RPMI7951 (cell line): Measurements from ENCODE around the gene EEF1G. TPM values are rescaled to one million over a fixed set of nuclear protein-coding genes. Genes with fewer than 3 reads are reported as not detected.
"Not testable (repeated sequence)": the region's sequence is repeated elsewhere in the genome, so short reads cannot be mapped to it uniquely, and the experiment has no call there.

Experiments
- DNase-seq: peaks from one replicate; pipeline ENCODE4 v3.0.0-alpha.2; 2012; ENCODE audit warnings: low read depth
- total RNA-seq: library from RNA; depleted of rRNA; stranded (reverse); fragments of >200 nt; shearing (Covaris generic); gene quantifications from 2 replicates; pipeline ENCODE4 v1.2.3, GENCODE V29; 2014

EEF1G gene
- total RNA-seq, 1 experiment from 2014 or later, result 841 TPM

GRCh38 chr11:62555464-62556107, 18.1 kb downstream of the EEF1G start:
- DNase-seq, result peak; percentile 36

- peak; percentile 38 for DNase-seq
These were observed 19.1 kb downstream of the EEF1G start for GRCh38 chr11:62554387-62555167.

GRCh38 chr11:62553839-62554361, 19.8 kb downstream of the EEF1G start:
- peak; percentile 87 for DNase-seq

DNA sequence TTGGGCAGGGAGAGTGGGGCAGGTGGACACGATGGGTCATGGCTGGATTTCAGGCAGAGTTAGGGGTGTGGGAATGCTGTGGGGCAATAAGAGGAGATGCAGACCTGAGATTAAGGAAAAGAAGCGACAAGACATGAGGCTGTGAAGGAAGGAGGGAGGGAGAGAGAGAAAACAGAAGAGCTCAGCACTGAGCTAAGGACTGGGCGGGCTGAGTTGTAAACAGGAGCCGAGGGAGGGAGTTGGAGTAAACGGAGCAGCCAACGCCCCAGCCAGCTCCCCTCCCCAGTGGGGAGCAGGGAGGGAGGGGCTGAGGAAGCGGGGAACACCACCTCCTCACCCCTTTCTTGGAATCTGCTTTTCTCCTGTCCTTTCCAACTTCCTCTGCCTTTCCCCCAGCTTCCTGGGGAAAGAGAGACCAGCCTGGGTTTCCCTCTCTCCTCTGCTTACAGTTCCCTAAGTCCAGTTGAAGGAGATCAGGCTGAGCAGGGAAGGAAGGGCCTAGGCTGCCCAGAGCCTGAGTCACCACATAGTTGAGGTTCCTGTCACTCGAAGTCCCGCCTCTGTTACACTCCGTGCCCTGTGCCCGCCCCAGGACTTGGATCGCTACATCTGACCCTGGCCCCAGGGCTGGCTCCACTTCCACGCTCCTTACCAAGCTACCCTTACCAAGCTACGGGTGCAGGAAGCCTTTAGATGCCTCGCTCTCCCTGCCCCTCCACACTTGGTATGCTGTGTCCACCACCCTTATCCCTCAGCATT, 20.4 kb downstream of the EEF1G start:
- DNase-seq, result peak; percentile 97

GRCh38 chr11:62552485-62553079, 21.1 kb downstream of the EEF1G start:
- peak; percentile 47 for DNase-seq

DNA sequence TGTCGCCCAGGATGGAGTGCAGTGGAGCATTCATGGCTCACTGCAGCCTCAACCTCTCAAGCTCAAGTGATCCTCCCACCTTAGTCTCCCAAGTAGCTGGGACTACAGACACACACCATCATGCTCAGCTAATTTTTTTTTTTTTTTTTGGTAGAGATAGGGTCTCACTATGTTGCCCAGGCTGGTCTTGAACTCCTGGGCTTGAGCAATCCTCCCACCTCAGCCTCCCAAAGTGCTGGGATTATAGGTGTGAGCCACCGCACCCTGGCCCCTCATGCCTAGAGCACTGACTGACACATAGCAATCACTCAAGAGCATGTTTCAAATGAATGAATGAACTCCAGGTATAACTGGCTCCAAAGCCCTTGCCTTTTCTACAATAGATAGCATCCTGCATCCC, 23.2 kb downstream of the EEF1G start:
- not testable (repeated sequence) for DNase-seq

DNA sequence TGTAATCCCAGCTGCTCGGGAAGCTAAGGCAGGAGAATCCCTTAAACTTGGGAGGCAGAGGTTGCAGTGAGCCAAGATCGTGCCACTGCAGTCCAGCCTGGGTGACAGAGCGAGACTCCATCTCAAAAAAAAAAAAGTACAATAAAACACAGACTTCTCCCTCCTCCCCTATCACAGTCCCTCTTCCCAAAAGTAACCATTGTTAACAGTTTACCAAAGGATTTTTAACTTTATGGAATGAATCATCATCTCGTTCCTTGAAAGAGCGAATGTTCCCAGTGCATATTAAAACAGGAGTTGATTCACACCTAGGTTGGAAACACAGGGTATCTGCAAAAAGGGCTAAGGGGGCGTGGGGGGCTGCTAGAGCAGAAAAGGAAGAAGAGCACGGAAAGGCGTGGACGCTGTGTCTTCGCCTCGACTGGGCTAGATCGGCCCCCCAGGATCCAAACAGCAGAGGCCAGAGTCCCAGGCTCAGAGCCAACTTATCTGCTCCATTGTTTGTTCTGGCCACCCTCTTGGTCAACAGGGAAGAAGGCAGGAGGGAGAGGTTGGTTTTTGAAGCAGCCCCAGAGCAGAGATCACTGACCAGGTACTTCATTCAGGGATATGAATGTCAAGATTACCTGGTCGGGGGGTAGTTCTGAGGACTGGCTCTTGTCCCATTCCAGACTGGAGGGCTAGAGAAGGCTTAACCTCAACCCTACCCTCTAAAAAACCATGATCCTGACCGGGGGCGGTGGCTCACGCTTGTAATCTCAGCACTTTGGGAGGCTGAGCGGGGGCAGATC, 25.0 kb downstream of the EEF1G start:
- DNase-seq, result no peak

- DNase-seq, result no peak
These were observed 25.9 kb downstream of the EEF1G start for GRCh38 chr11:62547691-62548281.

DNA sequence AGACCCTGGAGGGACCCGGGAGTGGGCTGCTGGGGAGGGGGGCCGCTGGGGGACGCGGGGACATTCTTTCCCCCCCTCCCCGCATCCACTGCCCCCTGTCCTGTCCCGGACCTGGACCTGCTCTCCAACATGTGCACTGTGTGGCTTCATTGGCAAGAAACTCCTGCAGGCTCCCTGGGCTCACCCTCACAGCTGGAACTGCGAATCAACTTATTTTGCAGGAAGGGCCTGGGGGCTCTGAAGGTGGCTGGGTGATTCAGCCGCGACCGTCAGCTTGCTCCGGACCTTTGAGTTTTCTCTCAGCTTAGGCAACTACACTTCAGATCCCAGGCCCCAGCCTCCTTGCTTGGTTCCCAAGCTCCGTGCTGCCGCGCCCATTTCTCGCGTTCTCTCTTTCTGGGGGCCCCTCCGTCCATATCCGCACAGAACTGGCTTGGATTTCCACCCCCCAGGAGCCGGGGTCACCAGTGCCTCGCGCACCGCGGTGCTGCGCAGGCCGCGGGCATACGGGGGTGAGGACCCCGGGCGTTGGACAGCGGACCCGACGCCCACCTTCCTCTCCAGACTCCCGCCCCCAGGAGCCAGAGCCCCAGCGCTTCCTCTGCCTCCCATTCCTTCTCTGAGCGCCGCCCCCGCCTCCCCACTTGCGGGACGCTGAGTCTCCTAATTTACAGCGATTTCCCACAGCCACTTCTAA, 26.6 kb downstream of the EEF1G start:
- DNase-seq, result peak; percentile 91

GRCh38 chr11:62546244-62546928, 27.3 kb downstream of the EEF1G start, which contains the start of gene AHNAK:
TSS of gene AHNAK (minus strand) at chr11:62546806. CDS start at chr11:62536098, 10,708 bp downstream.
- peak; percentile 82 for DNase-seq

DNA sequence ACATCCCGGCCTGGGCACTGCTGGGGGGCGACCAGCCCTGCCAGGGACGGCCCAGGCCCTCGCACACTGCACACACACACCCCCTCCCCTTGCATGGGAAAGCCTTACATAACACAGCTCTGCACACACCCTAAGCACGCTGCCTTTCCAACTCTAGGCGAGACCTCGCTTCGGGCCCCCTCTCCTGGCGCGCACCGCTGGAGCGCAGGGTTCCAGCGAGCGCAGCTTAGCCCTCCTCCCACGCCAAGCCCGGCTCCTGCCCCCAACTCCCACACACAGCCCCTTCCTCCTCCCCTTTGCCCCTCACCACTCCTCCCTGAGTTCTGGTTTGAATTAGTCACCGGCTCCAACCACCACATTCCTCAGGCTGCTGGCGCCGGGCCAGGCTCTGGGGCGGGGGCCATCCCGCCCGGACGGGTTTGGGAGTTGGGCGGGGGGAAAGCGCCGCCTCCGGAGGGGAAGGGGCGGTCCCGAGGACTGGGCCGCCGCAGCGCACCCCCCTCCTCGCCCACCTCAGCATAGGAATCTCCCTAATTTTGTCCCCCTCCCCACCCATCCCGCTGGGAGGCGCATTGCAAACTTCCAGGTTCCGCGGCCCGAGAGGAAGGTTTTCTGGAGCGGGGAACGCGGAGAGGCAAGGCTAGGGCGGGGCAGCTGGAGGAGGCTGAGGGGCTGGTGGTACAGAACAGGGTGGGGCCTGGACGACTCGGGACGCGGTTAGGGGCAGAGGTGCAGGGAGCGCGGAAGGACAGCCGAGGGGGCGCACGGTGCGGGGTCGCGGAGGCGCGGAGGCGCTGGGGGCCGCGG, 28.1 kb downstream of the EEF1G start:
- peak; percentile 95 for DNase-seq

DNA sequence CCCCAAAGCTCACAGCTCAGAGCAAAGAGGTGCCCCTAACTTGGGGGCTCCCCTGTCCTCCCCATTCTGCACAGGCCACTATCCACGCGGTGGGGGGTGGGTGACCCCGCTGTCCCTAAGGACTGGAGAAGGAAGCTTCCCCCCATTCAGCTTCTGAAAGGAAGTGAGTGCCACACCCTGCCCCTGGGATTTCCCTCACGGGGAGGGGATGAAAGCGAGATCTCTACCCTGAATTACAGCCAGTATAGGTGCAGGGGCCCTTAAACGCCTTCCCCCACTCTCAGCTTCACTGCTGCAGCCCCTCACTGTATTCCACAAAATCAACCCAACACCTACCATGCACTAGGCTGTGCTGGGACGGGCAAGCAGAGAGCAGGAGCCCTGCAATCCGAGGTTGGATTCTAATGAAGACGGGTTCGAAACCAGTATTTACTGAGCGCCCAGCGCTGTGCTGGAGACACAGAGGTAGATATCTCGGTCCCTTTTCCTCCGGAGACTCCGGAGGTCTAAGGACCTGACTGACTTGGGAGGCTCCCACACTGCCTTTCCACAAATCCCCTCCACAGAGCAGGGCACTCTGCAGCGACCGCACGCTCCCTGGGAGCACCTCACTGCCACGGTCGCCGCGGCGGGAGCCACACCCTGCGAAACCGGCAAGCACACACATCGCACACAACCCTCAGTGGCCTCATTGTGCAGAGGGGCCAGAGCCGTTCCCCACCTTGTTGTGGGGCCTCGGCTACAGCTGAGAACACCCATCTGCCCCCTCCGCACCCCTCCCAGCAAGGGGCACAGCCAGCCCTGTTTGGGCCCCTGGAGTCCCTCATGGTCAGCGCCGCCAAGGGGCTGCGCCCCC, 28.9 kb downstream of the EEF1G start:
- DNase-seq, result no peak

DNA sequence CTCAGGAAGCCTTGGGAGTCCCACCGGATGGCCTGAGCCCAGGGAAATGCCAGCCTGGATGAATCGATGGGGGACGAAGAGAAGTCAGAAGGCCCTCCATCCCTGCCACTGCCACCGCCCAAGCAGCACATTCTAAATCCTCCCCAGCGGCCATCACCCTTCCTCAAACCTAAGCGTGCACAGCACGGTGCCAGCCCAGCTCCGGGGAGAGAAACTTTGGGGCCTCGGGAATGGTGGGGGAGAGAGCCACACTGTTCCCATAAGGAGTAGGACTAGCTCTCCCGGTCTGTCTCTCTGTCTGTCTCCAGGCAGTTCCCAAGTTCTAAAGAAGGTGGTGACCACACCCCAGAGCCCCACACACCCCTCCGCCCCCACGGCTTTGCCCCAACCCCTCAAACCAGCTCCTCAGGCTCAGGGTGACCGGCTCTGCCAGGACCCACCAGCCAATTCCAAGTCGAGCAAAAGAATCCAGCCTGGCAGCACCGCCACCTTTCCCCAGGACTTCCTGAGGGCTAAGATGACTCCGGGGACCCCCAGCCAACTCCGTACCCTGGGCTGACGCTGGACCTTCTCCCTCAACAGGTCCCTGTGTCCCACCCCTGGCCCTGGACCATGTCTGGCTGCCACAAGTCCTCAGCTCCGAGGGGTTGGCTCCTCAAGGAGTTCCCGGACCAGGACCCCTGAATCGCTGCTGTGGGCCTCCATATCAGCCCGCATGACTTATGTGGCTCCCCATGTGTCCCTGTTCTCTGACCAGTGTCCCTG, 29.8 kb downstream of the EEF1G start:
- no peak for DNase-seq

DNA sequence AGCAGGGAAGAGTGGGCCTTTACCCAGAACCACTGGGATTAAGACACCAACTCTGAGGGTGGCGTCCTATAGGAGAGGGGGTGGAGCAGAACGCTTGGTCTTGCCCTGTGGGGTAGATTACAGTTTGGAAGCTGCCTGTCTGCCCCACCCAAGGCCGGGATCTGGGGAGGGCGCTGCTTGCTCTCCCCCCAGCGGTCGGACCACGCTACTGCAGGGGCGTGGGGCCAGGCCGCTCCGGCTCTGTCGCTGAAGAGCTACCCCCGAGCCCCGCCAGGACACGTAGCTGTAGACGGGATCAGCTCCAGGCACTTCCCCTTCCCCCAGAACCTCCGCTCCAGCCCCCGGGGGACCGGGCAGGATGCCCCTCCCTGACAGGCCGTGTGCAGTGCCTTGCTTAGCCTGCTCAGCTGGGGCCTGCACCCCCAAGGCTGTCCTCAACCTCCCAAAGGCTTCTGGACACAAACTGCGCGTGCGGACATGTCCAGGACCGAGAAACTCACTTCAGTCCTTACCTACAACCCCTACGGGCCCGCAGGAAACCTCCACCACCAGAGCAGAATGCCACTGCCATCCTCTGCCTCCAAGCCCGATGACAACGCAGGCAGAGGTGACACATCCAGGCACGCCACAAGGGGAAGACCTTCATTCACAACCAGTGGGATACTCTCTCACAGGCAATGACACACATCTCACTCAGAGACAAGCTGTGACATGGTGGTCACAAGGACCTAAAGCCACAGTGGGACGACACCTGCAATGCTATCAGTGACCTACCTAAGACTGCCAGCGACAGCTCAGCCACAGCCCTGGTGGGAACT, 30.7 kb downstream of the EEF1G start:
- peak; percentile 75 for DNase-seq

GRCh38 chr11:62542111-62542745, 31.5 kb downstream of the EEF1G start:
- DNase-seq, result no peak
